Adrenal gland (tissue), 12 donors: Measurements from ENCODE around the gene SERPINB7. TPM values are rescaled to one million over a fixed set of nuclear protein-coding genes. Genes with fewer than 3 reads are reported as not detected.

Experiments used
- DNase-seq, 7 donors: peaks; one replicate each; pipeline ENCODE4 v3.0.0-alpha.2; 2019 to 2020
- H3K27ac ChIP-seq, 5 donors: fragments of 200-600 bp; sonication (generic) in 4 of 5; 1 replicate in 3 of 5; 2 replicates in 2 of 5; pipeline versions ENCODE4 v1.5.1 to v1.8.0; 2016 to 2020; ENCODE audit warnings: mild to moderate bottlenecking in 1 of 5
- H3K27me3 ChIP-seq: fragments of 200-600 bp; 2 replicates; pipeline ENCODE4 v1.8.0; 2021
- H3K36me3 ChIP-seq, 2 donors: fragments of 200-600 bp; replicated peaks in 1 of 2; 1 replicate in 1 of 2; 2 replicates in 1 of 2; pipeline versions ENCODE4 v1.5.1 to v1.8.0; 2018 to 2022
- H3K4me1 ChIP-seq, 2 donors: fragments of 200-600 bp; replicated peaks in 1 of 2; 1 replicate in 1 of 2; 2 replicates in 1 of 2; pipeline versions ENCODE4 v1.5.1 to v1.8.0; 2018 to 2021
- H3K4me3 ChIP-seq, 4 donors: fragments of 200-600 bp; sonication (generic) in 3 of 4; one replicate each; pipeline ENCODE4 v1.5.1; 2016 to 2018
- H3K9me3 ChIP-seq, 3 donors: fragments of 200-600 bp; sonication (generic) in 1 of 3; replicated peaks in 1 of 3; 1 replicate in 2 of 3; 2 replicates in 1 of 3; pipeline versions ENCODE4 v1.5.1 to v1.8.0; 2016 to 2021
- POLR2A ChIP-seq, 2 donors: fragments of 450-650 bp; IDR thresholded peaks; one replicate each; pipeline ENCODE4 v1.6.1; 2017; ENCODE audit warnings: antibody characterized with exemption in 2 of 2, mild to moderate bottlenecking in 2 of 2, moderate library complexity in 1 of 2
- WGBS, 4 donors: extraction: QIAGEN DNeasy Blood & Tissue Kit in 2 of 4; methylation state at CpG; one replicate each; pipeline versions ENCODE4 v1.1.5 to v1.1.7; 2013 to 2017; 5-methylcytosine and 5-hydroxymethylcytosine counted together
- intact Hi-C, 2 donors: fragments of 100-400 bp; cut with DNase I; formaldehyde crosslinking; loops; one replicate each; pipeline versions ENCODE4 v1.14.1 to v1.15.0; 2022 to 2023
- polyA plus RNA-seq, 3 donors: library from polyadenylated mRNA; stranded (reverse); fragments of 200-250 nt in 2 of 3; fragments of 350-450 nt in 1 of 3; fragmentation: Illumina TruSeq in 1 of 3; extraction: RNeasy Lipid Tissue Mini Kit (QIAGEN cat#74804) in 1 of 3; gene quantifications; one replicate each; pipeline ENCODE4 v1.2.3, GENCODE V29; 2013 to 2014
- total RNA-seq, 9 donors: library from RNA; depleted of rRNA in 4 of 9; stranded (reverse); fragments of >200 nt in 4 of 9; fragments of 120-200 nt in 1 of 9; fragmentation: NEBNext Ultra II Directional in 1 of 9; extraction: Animal tissue kit (Norgen Biotek cat#: 25700) in 1 of 9; gene quantifications; one replicate each; pipeline versions ENCODE4 v1.1.0 to v1.2.4, GENCODE V29; 2013 to 2023
- TF ChIP-seq, protein P1 (sequence below), 6 experiments: fragments of 450-650 bp in 4 of 6; fragments of 200-600 bp in 2 of 6; sonication (generic) in 1 of 6; IDR thresholded peaks; 1 replicate in 5 of 6; 2 replicates in 1 of 6; pipeline versions ENCODE4 v1.5.1 to v1.8.0; 2016 to 2021; ENCODE audit warnings: antibody characterized with exemption in 6 of 6, mild to moderate bottlenecking in 2 of 6, moderate library complexity in 1 of 6
- donor health status: healthy with polysubstance abuse.
- donor health status: Bipolar disorder and iron deficiency.
- donor health status: DM: yes; HTN: yes; CAD: no.
- donor health status: DM: no; HTN: no; CAD: no.
- donor health status: DM: no; HTN: no; CAD: no.
- donor health status: DM: yes; HTN: yes; CAD: no.

The SERPINB7 gene
- total and polyA plus RNA-seq, 12 donors = 0.11 TPM; not detected in 11

DNA sequence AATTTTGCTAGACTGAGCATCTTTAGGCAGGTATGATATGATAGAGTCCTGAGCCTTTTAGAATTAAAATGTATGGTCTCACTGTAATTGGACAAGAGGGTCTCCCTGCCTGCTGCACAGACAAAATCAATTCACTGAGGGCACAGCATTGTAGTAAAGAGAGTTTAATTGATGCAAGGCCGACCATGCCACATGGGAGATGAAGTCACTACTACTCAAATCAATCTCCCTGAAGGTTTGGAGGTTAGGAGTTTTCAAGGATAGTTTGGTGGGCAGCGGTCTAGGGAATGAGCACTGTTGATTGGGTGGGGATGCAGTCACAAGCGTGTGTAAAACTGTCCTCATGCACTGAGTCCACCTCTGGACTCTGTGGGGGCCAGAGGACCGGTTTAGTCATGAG, 26.1 kb downstream of the SERPINB7 start:
- H3K27ac ChIP-seq = no peak overlapping the region
- no peaks in the 10 kb centered on the region for H3K4me1 ChIP-seq
- WGBS, 4 donors = 75 to 82% (median 78%) methylated on average over 4 of the region's 4 CpGs
- intact Hi-C loops = no loop called here
- no peaks in the 10 kb centered on the region for H3K36me3 ChIP-seq
- no peaks in the 10 kb centered on the region for H3K27me3 ChIP-seq
- no peaks in the 10 kb centered on the region for H3K9me3 ChIP-seq
- no peak for TF ChIP-seq POLR2A (IDR thresholded peaks at IDR 0.05)
- TF ChIP-seq, protein P1, sequence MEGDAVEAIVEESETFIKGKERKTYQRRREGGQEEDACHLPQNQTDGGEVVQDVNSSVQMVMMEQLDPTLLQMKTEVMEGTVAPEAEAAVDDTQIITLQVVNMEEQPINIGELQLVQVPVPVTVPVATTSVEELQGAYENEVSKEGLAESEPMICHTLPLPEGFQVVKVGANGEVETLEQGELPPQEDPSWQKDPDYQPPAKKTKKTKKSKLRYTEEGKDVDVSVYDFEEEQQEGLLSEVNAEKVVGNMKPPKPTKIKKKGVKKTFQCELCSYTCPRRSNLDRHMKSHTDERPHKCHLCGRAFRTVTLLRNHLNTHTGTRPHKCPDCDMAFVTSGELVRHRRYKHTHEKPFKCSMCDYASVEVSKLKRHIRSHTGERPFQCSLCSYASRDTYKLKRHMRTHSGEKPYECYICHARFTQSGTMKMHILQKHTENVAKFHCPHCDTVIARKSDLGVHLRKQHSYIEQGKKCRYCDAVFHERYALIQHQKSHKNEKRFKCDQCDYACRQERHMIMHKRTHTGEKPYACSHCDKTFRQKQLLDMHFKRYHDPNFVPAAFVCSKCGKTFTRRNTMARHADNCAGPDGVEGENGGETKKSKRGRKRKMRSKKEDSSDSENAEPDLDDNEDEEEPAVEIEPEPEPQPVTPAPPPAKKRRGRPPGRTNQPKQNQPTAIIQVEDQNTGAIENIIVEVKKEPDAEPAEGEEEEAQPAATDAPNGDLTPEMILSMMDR (IDR thresholded peaks at IDR 0.05) = no peak
- no peak overlapping the region for H3K4me3 ChIP-seq
- DNase-seq = no peak

DNA sequence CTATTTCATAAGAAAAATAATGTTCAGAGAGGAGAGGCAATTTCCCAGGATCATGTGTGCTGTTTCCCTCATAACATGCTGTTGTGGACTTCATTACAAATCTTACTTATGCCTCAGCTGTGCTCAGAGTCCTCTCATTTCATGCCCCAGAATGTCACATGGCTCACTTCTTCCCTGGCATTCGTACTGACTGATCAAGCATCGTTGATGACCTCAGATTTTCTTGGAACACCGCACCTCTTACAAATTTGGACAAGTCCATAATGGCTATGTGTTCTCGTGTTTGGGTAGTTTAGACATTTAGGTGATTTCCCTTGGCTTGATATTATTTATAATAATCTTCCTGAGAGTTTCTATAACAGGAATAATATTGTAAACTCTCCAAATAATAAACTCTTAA, 32.9 kb downstream of the SERPINB7 start:
- Histone ChIP-seq H3K27ac (no peak overlapping the region), H3K4me1 (no peaks in the 10 kb centered on the region), H3K9me3 (no peaks in the 10 kb centered on the region), H3K36me3 (no peaks in the 10 kb centered on the region), H3K4me3 (no peak overlapping the region), H3K27me3 (no peaks in the 10 kb centered on the region)
- no peak for DNase-seq
- 67 to 76% (median 70%) methylated on average over 4 of the region's 4 CpGs for WGBS, 4 donors
- intact Hi-C loops = no loop called here
- TF ChIP-seq, protein P1 (IDR thresholded peaks at IDR 0.05) = no peak
- TF ChIP-seq POLR2A (IDR thresholded peaks at IDR 0.05) = no peak

DNA sequence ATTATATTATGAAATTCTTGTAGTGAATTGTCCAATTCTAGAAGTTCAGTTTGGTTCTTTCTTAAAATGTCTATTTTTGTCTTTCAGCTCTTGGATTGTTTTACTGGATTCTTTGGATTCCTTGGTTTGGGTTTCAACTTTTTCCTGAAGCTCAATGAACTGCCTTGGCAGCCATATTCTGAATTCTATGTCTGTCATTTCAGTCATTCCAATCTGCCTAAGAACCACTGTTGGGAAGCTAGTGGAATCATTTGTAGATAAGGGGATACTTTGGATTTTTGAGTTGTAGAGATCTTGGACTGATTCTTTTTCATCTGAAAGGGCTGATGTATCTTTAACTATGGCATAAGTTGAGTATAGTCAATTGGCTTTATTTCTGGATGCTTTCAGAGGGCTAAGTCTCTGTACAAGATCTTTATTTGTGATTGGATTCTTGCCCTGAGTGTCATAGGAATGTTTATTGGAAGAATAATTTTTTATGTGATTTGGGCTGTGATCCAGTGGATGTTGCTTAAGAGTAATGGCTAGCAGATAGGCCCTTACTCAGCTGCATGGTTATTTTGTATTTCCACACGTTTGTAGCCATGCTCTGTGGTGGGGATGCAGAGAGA, 42.3 kb downstream of the SERPINB7 start:
- Histone ChIP-seq H3K27ac (no peak overlapping the region), H3K4me1 (no peaks in the 10 kb centered on the region)
- intact Hi-C loops = no loop called here

DNA sequence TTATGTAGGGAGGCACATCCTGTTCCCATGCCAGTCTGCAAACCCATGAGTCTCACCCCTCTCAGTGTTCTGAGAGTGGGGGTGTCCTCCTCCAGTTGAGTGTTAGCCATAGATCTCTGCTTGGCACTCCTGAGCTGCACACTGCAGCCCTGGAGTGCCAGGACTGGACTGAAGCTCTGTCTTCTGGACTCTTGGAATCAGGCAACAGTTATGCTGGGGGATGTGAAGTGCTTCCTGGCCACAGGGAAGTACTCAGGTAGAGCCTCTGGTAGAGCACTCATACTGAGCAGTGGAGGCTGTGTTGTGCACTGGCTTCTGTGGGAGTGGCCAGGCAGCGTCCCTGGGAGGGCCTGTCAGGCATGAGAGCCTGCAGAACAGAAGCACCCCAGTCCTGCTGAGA, 43.0 kb downstream of the SERPINB7 start:
- Histone ChIP-seq H3K4me1 (no peaks in the 10 kb centered on the region), H3K27me3 (no peaks in the 10 kb centered on the region), H3K9me3 (no peaks in the 10 kb centered on the region), H3K36me3 (no peaks in the 10 kb centered on the region), H3K4me3 (no peak overlapping the region), H3K27ac (no peak overlapping the region)
- DNase-seq = no peak
- TF ChIP-seq, protein P1 (IDR thresholded peaks at IDR 0.05) = no peak
- TF ChIP-seq POLR2A (IDR thresholded peaks at IDR 0.05) = no peak
- 34 to 45% methylated on average over 1 of the region's 1 CpG; no CpG with 5 or more reads in 2 of the 4 donors for WGBS, 4 donors
- intact Hi-C loops = no loop called here

More for the DNA sequence above, 42.3 kb downstream of the SERPINB7 start:
- DNase-seq = no peak
- H3K36me3 ChIP-seq = no peaks in the 10 kb centered on the region
- WGBS, 4 donors = 40 to 61% (median 48%) methylated on average over 1 of the region's 1 CpG
- TF ChIP-seq POLR2A (IDR thresholded peaks at IDR 0.05) = no peak
- TF ChIP-seq, protein P1 (IDR thresholded peaks at IDR 0.05) = no peak
- H3K4me3 ChIP-seq = no peak overlapping the region
- no peaks in the 10 kb centered on the region for H3K27me3 ChIP-seq
- H3K9me3 ChIP-seq = no peaks in the 10 kb centered on the region
